EL (cell line): ENCODE measurements around the gene LHFPL3.

Experiments used
- DNase-seq: peaks from one replicate; pipeline ENCODE4 v3.0.0-alpha.2; 2016

Gene LHFPL3

GRCh38 chr7:104940023-104940710 is 611.8 kb downstream of the LHFPL3 start:
- no peak for DNase-seq

- DNase-seq: no peak
These were observed 615.3 kb downstream of the LHFPL3 start for GRCh38 chr7:104943502-104944343.

- DNase-seq: no peak
These were observed 617.2 kb downstream of the LHFPL3 start for GRCh38 chr7:104945599-104945956.

- DNase-seq: no peak
These were observed 617.9 kb downstream of the LHFPL3 start for GRCh38 chr7:104946338-104946737.

GRCh38 chr7:104950006-104950405 is 621.6 kb downstream of the LHFPL3 start:
- no peak for DNase-seq

GRCh38 chr7:104950754-104951153 is 622.4 kb downstream of the LHFPL3 start:
- no peak for DNase-seq

- DNase-seq: no peak
These were observed 623.1 kb downstream of the LHFPL3 start for GRCh38 chr7:104951546-104951945.

GRCh38 chr7:104955276-104955675 is 626.9 kb downstream of the LHFPL3 start:
- DNase-seq: no peak
